Endodermal cell (in vitro differentiated cells): Measurements from ENCODE around the gene STXBP3. TPM values are rescaled to one million over a fixed set of nuclear protein-coding genes. Genes with fewer than 3 reads are reported as not detected.

ENCODE experiments used
- DNase-seq: peaks from one replicate; pipeline ENCODE4 v3.0.0-alpha.2; 2017
- H3K27ac ChIP-seq: 2 replicates; pipeline ENCODE4 v1.5.1; 2013; ENCODE audit warnings: mild to moderate bottlenecking, low read depth, low read length, moderate library complexity
- H3K27me3 ChIP-seq: 2 replicates; pipeline ENCODE4 v1.6.1; 2013; ENCODE audit warnings: mild to moderate bottlenecking, low read length, moderate library complexity; ENCODE audit not compliant: insufficient read depth, control insufficient read depth, poor library complexity, severe bottlenecking
- H3K36me3 ChIP-seq: 2 replicates; pipeline ENCODE4 v1.7.0; 2013; ENCODE audit warnings: mild to moderate bottlenecking, low read length, moderate library complexity; ENCODE audit not compliant: control insufficient read depth, insufficient read depth
- H3K4me1 ChIP-seq: one replicate; pipeline ENCODE4 v1.7.0; 2013; ENCODE audit warnings: low read length; ENCODE audit not compliant: control insufficient read depth, insufficient read depth
- H3K4me3 ChIP-seq: 2 replicates; pipeline ENCODE4 v1.5.1; 2013; ENCODE audit warnings: mild to moderate bottlenecking, low read length, moderate library complexity
- H3K9ac ChIP-seq: 2 replicates; pipeline ENCODE4 v1.6.1; 2013; ENCODE audit warnings: mild to moderate bottlenecking, low read length, moderate library complexity; ENCODE audit not compliant: poor library complexity, severe bottlenecking; ENCODE audit errors: extremely low read depth
- H3K9me3 ChIP-seq: 2 replicates; pipeline ENCODE4 v1.6.1; 2013; ENCODE audit warnings: mild to moderate bottlenecking, low read length, moderate library complexity; ENCODE audit not compliant: control insufficient read depth
- H3K27ac Mint-ChIP-seq: 2 replicates; pipeline ENCODE4 v1.8.0; 2020; ENCODE audit warnings: mixed read lengths
- H3K27me3 Mint-ChIP-seq: 2 replicates; pipeline ENCODE4 v1.8.0; 2021; ENCODE audit warnings: mild to moderate bottlenecking, mixed read lengths; ENCODE audit not compliant: insufficient read depth
- H3K36me3 Mint-ChIP-seq: 2 replicates; pipeline ENCODE4 v1.8.0; 2020; ENCODE audit warnings: low read depth, mixed read lengths
- H3K4me1 Mint-ChIP-seq: 2 replicates; pipeline ENCODE4 v1.8.0; 2020; ENCODE audit warnings: mixed read lengths
- H3K4me3 Mint-ChIP-seq: 2 replicates; pipeline ENCODE4 v1.8.0; 2020; ENCODE audit warnings: mild to moderate bottlenecking, moderate library complexity, mixed read lengths
- H3K9me3 Mint-ChIP-seq: 2 replicates; pipeline ENCODE4 v1.8.0; 2020; ENCODE audit warnings: mild to moderate bottlenecking, mixed read lengths
- WGBS, 2 experiments: methylation state at CpG; one replicate each; pipeline versions ENCODE4 v1.1.5 to v1.1.7; 2013; ENCODE audit warnings: missing lambda C conversion rate in 2 of 2, mixed read lengths in 1 of 2; ENCODE audit not compliant: insufficient coverage in 1 of 2, insufficient read length in 1 of 2; 5-methylcytosine and 5-hydroxymethylcytosine counted together
- total RNA-seq, 2 donors: library from RNA; stranded (reverse); fragmentation: NEBNext Ultra II Directional in 1 of 2; extraction: Animal tissue kit (Norgen Biotek cat#: 25700) in 1 of 2; gene quantifications; 2 replicates in 1 of 2; 3 replicates in 1 of 2; pipeline ENCODE4 v1.2.1, GENCODE V29; 2021
- TF ChIP-seq, protein P1 (sequence below): fragments of 200-600 bp; sonication (generic); conservative IDR thresholded peaks from 2 replicates; pipeline ENCODE4 v1.5.0; 2021; ENCODE audit warnings: antibody characterized with exemption, mild to moderate bottlenecking

The STXBP3 gene
- total RNA-seq, 2 donors from 2014 or later = 37.4 to 38.5 TPM

DNA sequence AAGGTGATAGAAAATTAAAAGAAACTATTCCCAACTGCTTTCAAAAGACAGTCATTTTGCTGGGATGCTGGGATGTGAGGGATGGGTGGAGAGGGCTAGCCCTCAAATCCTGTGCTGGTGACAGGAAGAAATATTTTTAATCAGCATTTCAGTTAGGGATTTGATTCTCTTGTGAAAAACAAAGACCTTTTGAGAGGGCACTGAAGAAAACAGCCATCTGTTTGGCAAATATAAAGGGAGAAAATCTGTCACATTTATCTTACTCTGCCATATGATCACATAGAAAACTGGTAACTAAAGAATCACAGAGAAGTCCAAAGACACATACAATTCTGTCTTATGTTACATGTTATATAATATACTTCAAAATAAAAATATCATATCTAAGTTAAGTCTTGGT, 12.3 kb downstream of the STXBP3 start:
- DNase-seq = no peak
- Histone ChIP-seq H3K36me3 (peaks cover 75% of the 10 kb centered on the region), H3K4me1 (no peaks in the 10 kb centered on the region), H3K9ac (no peak overlapping the region), H3K27me3 (no peaks in the 10 kb centered on the region), H3K27ac (no peak overlapping the region), H3K4me3 (no peak overlapping the region), H3K9me3 (no peaks in the 10 kb centered on the region)
- TF ChIP-seq, protein P1, sequence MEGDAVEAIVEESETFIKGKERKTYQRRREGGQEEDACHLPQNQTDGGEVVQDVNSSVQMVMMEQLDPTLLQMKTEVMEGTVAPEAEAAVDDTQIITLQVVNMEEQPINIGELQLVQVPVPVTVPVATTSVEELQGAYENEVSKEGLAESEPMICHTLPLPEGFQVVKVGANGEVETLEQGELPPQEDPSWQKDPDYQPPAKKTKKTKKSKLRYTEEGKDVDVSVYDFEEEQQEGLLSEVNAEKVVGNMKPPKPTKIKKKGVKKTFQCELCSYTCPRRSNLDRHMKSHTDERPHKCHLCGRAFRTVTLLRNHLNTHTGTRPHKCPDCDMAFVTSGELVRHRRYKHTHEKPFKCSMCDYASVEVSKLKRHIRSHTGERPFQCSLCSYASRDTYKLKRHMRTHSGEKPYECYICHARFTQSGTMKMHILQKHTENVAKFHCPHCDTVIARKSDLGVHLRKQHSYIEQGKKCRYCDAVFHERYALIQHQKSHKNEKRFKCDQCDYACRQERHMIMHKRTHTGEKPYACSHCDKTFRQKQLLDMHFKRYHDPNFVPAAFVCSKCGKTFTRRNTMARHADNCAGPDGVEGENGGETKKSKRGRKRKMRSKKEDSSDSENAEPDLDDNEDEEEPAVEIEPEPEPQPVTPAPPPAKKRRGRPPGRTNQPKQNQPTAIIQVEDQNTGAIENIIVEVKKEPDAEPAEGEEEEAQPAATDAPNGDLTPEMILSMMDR = no peak
- Mint-ChIP-seq H3K27me3 (no peaks in the 10 kb centered on the region), H3K36me3 (peaks cover 31% of the 10 kb centered on the region), H3K4me3 (no peak overlapping the region), H3K27ac (no peak overlapping the region), H3K4me1 (no peaks in the 10 kb centered on the region), H3K9me3 (no peaks in the 10 kb centered on the region)

GRCh38 chr1:108767115-108767514, 20.6 kb downstream of the STXBP3 start:
- no peaks in the 10 kb centered on the region for H3K9me3 ChIP-seq
- Mint-ChIP-seq H3K4me1 (no peaks in the 10 kb centered on the region), H3K27me3 (no peaks in the 10 kb centered on the region), H3K36me3 (peaks cover 32% of the 10 kb centered on the region), H3K27ac (no peak overlapping the region), H3K9me3 (no peaks in the 10 kb centered on the region), H3K4me3 (no peak overlapping the region)
- no peak overlapping the region for H3K9ac ChIP-seq
- DNase-seq = no peak
- H3K4me1 ChIP-seq = peaks cover 3% of the 10 kb centered on the region
- H3K4me3 ChIP-seq = no peak overlapping the region
- 83 to 93% methylated on average over 1 of the region's 1 CpG for WGBS, 2 experiments
- H3K36me3 ChIP-seq = peaks cover 48% of the 10 kb centered on the region
- TF ChIP-seq, protein P1 = no peak
- H3K27me3 ChIP-seq = no peaks in the 10 kb centered on the region
- no peak overlapping the region for H3K27ac ChIP-seq

- Histone ChIP-seq H3K4me1 (peaks cover 3% of the 10 kb centered on the region), H3K27ac (no peak overlapping the region), H3K36me3 (peaks cover 47% of the 10 kb centered on the region), H3K4me3 (no peak overlapping the region), H3K9ac (no peak overlapping the region), H3K9me3 (no peaks in the 10 kb centered on the region), H3K27me3 (no peaks in the 10 kb centered on the region)
- DNase-seq = no peak
- no peak overlapping the region for H3K27ac Mint-ChIP-seq
- no peak overlapping the region for H3K4me3 Mint-ChIP-seq
- no peaks in the 10 kb centered on the region for H3K4me1 Mint-ChIP-seq
- TF ChIP-seq, protein P1 = no peak
- WGBS, 2 experiments = 88% methylated on average over 3 of the region's 3 CpGs; no CpG with 5 or more reads in 1 of the 2 experiments
- no peaks in the 10 kb centered on the region for H3K9me3 Mint-ChIP-seq
- H3K27me3 Mint-ChIP-seq = no peaks in the 10 kb centered on the region
- H3K36me3 Mint-ChIP-seq = peaks cover 30% of the 10 kb centered on the region
Observed at GRCh38 chr1:108767708-108768107, 21.2 kb downstream of the STXBP3 start.
